HL-60 (cell line): ENCODE data around the gene C12orf56.

ENCODE experiments used
- DNase-seq, 2 experiments: peaks; one replicate each; pipeline ENCODE4 v3.0.0-alpha.2; 2010 to 2020; ENCODE audit warnings: low read depth in 1 of 2, low spot score in 1 of 2
- H3K27ac ChIP-seq: fragments of 250-450 bp; sonication (Bioruptor Pico); replicated peaks from 2 replicates; pipeline ENCODE4 v1.5.1; 2020; ENCODE audit warnings: mild to moderate bottlenecking, moderate library complexity
- H3K27me3 ChIP-seq: fragments of 250-450 bp; sonication (Bioruptor Pico); 2 replicates; pipeline ENCODE4 v1.5.1; 2021; ENCODE audit warnings: mild to moderate bottlenecking, moderate library complexity; ENCODE audit not compliant: insufficient read depth, poor library complexity, severe bottlenecking
- H3K4me3 ChIP-seq: replicated peaks from 2 replicates; pipeline ENCODE4 v1.5.1; 2011; ENCODE audit warnings: mild to moderate bottlenecking, control low read depth, low read length; ENCODE audit not compliant: insufficient read depth
- GABPA ChIP-seq: IDR thresholded peaks from 2 replicates; pipeline ENCODE4 v1.6.1; 2012; ENCODE audit warnings: low read depth
- POLR2AphosphoS5 ChIP-seq: IDR thresholded peaks from 2 replicates; pipeline ENCODE4 v1.6.1; 2012; ENCODE audit warnings: low read depth
- SPI1 ChIP-seq: IDR thresholded peaks from 2 replicates; pipeline ENCODE4 v1.6.1; 2012; ENCODE audit warnings: low read depth, mild to moderate bottlenecking, borderline replicate concordance
- long read RNA-seq: library from polyadenylated mRNA; unstranded; transcript quantifications from one replicate; pipeline ENCODE4 v2.0.0, GENCODE V29; 2020
- TF ChIP-seq, protein P1 (sequence below): IDR thresholded peaks from 2 replicates; pipeline ENCODE4 v1.6.1; 2012; ENCODE audit warnings: low read depth; ENCODE audit not compliant: insufficient replicate concordance
- TF ChIP-seq, protein P2 (sequence below): IDR thresholded peaks from one replicate; pipeline ENCODE4 v1.5.1; 2011; ENCODE audit warnings: low read length, control low read depth, inconsistent platforms; ENCODE audit not compliant: insufficient read depth

C12orf56 gene, protein sequence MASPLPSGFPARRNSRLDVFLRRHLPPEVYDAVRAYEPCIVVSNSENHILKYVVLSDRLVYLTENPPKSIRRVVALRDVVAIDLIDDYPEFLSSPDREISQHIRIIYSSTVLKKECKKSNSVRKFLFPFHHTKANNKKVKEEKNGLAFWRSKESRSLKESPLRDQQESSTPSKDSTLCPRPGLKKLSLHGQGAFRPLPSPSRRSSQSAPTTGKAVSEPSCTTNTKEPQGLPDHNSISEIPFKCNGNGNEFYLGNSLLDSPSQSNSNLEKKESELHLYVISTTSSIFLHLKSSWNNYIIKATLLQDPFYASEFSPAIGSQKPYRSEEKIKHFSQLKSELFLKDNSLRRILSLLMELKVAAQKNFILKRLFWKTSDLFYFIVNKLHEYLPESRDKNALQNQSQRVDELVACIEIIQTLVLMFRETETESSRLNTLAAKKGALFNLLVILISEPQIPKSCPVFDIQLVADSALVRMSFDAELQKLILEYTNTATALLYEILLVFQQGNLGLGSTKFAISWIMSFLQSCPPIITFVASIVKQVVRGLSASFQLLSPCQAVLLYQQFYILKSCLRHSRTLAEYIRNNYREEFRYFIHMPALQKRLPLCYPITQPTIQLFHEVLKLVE
- long read RNA-seq, partial matches to known transcripts, result 0 of 1 reads
- long read RNA-seq, other reads (novel, unspliced or antisense), result 1 of 1 reads

DNA sequence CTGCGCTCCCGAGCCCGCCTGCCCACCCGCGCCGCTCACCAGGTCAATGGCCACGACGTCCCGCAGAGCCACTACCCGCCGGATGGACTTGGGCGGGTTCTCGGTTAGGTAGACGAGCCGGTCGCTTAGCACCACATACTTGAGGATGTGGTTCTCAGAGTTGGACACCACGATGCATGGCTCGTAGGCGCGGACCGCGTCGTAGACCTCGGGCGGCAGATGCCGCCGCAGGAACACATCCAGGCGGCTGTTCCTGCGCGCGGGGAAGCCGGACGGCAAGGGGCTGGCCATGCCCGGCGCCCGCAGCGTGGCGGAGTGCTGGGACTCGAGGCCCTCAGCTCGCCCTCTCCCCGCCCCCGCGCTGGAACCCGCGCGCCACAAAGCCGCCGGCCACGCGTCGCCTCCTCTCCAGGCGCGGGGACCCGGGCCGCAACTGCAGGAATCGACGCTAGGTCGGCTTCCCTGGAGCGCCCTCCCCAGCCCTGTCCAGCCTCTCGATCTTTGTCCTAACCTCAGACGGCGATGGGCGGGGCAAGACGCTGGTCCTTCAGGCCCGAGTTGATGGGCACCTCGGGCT, at the start of gene C12orf56:
C12orf56 (minus strand) TSS at position 484 of the 577 bp plus-strand sequence; CDS start at position 291, 193 bp downstream.
- DNase-seq, result no peak
- Histone ChIP-seq H3K4me3 (peak within 1 kb of the TSS; percentile 12; the same call in 1 of the 2 replicates), H3K27me3 (peaks cover 23% of the 10 kb centered on the region), H3K27ac (no peak within 1 kb of the TSS)
- TF ChIP-seq, protein P1, sequence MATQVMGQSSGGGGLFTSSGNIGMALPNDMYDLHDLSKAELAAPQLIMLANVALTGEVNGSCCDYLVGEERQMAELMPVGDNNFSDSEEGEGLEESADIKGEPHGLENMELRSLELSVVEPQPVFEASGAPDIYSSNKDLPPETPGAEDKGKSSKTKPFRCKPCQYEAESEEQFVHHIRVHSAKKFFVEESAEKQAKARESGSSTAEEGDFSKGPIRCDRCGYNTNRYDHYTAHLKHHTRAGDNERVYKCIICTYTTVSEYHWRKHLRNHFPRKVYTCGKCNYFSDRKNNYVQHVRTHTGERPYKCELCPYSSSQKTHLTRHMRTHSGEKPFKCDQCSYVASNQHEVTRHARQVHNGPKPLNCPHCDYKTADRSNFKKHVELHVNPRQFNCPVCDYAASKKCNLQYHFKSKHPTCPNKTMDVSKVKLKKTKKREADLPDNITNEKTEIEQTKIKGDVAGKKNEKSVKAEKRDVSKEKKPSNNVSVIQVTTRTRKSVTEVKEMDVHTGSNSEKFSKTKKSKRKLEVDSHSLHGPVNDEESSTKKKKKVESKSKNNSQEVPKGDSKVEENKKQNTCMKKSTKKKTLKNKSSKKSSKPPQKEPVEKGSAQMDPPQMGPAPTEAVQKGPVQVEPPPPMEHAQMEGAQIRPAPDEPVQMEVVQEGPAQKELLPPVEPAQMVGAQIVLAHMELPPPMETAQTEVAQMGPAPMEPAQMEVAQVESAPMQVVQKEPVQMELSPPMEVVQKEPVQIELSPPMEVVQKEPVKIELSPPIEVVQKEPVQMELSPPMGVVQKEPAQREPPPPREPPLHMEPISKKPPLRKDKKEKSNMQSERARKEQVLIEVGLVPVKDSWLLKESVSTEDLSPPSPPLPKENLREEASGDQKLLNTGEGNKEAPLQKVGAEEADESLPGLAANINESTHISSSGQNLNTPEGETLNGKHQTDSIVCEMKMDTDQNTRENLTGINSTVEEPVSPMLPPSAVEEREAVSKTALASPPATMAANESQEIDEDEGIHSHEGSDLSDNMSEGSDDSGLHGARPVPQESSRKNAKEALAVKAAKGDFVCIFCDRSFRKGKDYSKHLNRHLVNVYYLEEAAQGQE, result no peak
- TF ChIP-seq GABPA (no peak), SPI1 (no peak), POLR2AphosphoS5 (no peak)
- TF ChIP-seq, protein P2, sequence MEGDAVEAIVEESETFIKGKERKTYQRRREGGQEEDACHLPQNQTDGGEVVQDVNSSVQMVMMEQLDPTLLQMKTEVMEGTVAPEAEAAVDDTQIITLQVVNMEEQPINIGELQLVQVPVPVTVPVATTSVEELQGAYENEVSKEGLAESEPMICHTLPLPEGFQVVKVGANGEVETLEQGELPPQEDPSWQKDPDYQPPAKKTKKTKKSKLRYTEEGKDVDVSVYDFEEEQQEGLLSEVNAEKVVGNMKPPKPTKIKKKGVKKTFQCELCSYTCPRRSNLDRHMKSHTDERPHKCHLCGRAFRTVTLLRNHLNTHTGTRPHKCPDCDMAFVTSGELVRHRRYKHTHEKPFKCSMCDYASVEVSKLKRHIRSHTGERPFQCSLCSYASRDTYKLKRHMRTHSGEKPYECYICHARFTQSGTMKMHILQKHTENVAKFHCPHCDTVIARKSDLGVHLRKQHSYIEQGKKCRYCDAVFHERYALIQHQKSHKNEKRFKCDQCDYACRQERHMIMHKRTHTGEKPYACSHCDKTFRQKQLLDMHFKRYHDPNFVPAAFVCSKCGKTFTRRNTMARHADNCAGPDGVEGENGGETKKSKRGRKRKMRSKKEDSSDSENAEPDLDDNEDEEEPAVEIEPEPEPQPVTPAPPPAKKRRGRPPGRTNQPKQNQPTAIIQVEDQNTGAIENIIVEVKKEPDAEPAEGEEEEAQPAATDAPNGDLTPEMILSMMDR, result no peak

DNA sequence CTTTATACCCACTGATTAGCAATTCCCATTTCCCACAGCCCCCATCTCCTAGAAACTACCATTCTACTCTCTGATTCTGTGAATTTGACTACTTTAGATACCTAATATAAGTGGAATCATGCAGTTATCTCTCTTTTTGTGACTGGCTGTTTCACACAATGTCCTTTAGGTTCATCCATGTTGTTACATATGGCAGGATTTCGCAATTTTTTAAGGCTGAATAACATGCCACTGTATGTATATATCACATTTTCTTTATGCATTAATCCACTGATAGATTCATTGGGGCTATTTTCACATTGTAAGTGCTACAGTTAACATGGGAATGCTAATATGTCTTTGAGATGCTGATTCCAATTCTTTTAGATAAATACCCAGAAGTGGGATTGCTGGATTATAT, 49.5 kb upstream of the C12orf56 start:
- Histone ChIP-seq H3K27ac (no peak overlapping the region), H3K4me3 (no peak overlapping the region), H3K27me3 (no peaks in the 10 kb centered on the region)
- no peak for DNase-seq
- TF ChIP-seq POLR2AphosphoS5 (no peak), GABPA (no peak), SPI1 (no peak)
- TF ChIP-seq, protein P2, result no peak
- TF ChIP-seq, protein P1, result no peak

DNA sequence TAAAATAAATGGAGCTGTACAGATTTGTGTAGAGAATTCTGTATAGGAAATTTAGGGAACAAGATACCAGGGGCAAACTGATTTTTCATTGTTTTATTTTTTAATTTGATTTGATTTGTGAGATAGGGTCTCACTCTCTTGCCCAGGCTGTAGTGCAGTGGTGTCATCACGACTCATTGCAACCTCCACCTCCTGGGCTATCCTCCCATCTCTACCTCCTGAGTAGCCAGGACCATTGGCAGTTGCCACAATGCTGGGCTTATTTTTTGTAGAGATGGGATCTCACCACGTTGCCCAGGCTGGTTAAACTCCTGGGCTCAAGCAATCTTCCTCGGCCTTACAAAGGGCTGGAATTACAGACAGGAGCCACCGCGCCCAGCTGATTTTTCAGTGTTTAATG, 43.4 kb upstream of the C12orf56 start:
- H3K4me3 ChIP-seq, result no peak overlapping the region
- DNase-seq, result no peak
- no peak overlapping the region for H3K27ac ChIP-seq
- H3K27me3 ChIP-seq, result no peaks in the 10 kb centered on the region
- TF ChIP-seq SPI1, result no peak
- TF ChIP-seq, protein P2, result no peak
- no peak for TF ChIP-seq POLR2AphosphoS5
- TF ChIP-seq, protein P1, result no peak
- TF ChIP-seq GABPA, result no peak
